Body of pancreas (tissue), 4 donors: ENCODE measurements around the gene CTF1. TPM values are rescaled to one million over a fixed set of nuclear protein-coding genes. Genes with fewer than 3 reads are reported as not detected.

Experiments
- ATAC-seq: fragments of 150-250 bp; one replicate; pipeline ENCODE4 v1.9.1; 2016
- DNase-seq, 4 donors: peaks; one replicate each; pipeline ENCODE4 v3.0.0-alpha.2; 2019
- H3K27ac ChIP-seq, 4 donors: fragments of 200-600 bp; sonication (generic); 1 replicate in 3 of 4; 2 replicates in 1 of 4; pipeline versions ENCODE4 v1.5.1 to v1.6.1; 2016 to 2019; ENCODE audit warnings: mild to moderate bottlenecking in 1 of 4, mixed read lengths in 1 of 4, moderate library complexity in 1 of 4
- H3K27me3 ChIP-seq, 2 donors: fragments of 200-600 bp; sonication (generic); one replicate each; pipeline ENCODE4 v1.6.0; 2016; ENCODE audit warnings: mild to moderate bottlenecking in 1 of 2
- H3K36me3 ChIP-seq, 2 donors: fragments of 200-600 bp; sonication (generic); replicated peaks in 1 of 2; 2 replicates each; pipeline ENCODE4 v1.5.1; 2016; ENCODE audit warnings: low read depth in 2 of 2; ENCODE audit not compliant: insufficient read depth in 1 of 2
- H3K4me1 ChIP-seq: fragments of 200-600 bp; sonication (generic); one replicate; pipeline ENCODE4 v1.6.0; 2016
- H3K4me3 ChIP-seq, 2 donors: fragments of 200-600 bp; sonication (generic); 1 replicate in 1 of 2; 2 replicates in 1 of 2; pipeline ENCODE4 v1.5.1; 2016 to 2019
- H3K9me3 ChIP-seq, 3 donors: fragments of 200-600 bp; sonication (generic); 1 replicate in 2 of 3; 2 replicates in 1 of 3; pipeline ENCODE4 v1.5.1; 2016
- CTCF ChIP-seq, 7 experiments: fragments of 450-650 bp in 4 of 7; fragments of 200-600 bp in 3 of 7; sonication (generic) in 3 of 7; IDR thresholded peaks; one replicate each; pipeline ENCODE4 v1.5.1; 2016 to 2019; ENCODE audit warnings: antibody characterized with exemption in 7 of 7
- POLR2A ChIP-seq, 3 donors: fragments of 450-650 bp; IDR thresholded peaks; one replicate each; pipeline ENCODE4 v1.6.1; 2016; ENCODE audit warnings: antibody characterized with exemption in 3 of 3, mild to moderate bottlenecking in 2 of 3
- WGBS, 2 donors: methylation state at CpG; one replicate each; pipeline ENCODE4 v1.1.5; 2017; 5-methylcytosine and 5-hydroxymethylcytosine counted together
- intact Hi-C: fragments of 100-400 bp; cut with DNase I; formaldehyde crosslinking; loops from one replicate; pipeline ENCODE4 v1.15.1; 2023
- total RNA-seq, 2 donors: library from RNA; depleted of rRNA; stranded (reverse); fragments of >200 nt; gene quantifications; one replicate each; pipeline ENCODE4 v1.1.0, GENCODE V29; 2016

CTF1 gene
- total RNA-seq, 2 donors from 2014 or later = 1.0 to 2.0 TPM

GRCh38 chr16:30892670-30893416, 3.6 kb upstream of the CTF1 start:
- Histone ChIP-seq H3K27me3 (no peaks in the 10 kb centered on the region), H3K27ac (peak overlapping the region; percentile 91 to 96 (median 94)), H3K9me3 (no peaks in the 10 kb centered on the region), H3K4me1 (peaks cover 43% of the 10 kb centered on the region), H3K36me3 (no peaks in the 10 kb centered on the region), H3K4me3 (peak overlapping the region in 1 of 2 donors; percentile 51)
- DNase-seq (no peak), ATAC-seq (no peak)
- TF ChIP-seq CTCF (IDR thresholded peaks at IDR 0.05) = no peak
- TF ChIP-seq POLR2A (IDR thresholded peaks at IDR 0.05) = no peak
- intact Hi-C loops = no loop called here
- WGBS, 2 donors = 40 to 53% methylated on average over 1 to 18 of the region's 20 CpGs

GRCh38 chr16:30893417-30893743, 3.0 kb upstream of the CTF1 start:
- peak in 2 of 4 donors; percentile 22 to 31 for DNase-seq

GRCh38 chr16:30893744-30894539, 2.5 kb upstream of the CTF1 start, which contains the start of gene BCL7C:
BCL7C (minus strand) TSS chr16:30894077; CDS start chr16:30893944, 133 bp downstream.
- WGBS, 2 donors = 0% methylated on average over 89 of the region's 97 CpGs; no CpG with 5 or more reads in 1 of the 2 donors
- intact Hi-C loops = no loop called here
- Histone ChIP-seq H3K4me3 (peak within 1 kb of the TSS; percentile 51 to 57), H3K36me3 (no peaks in the 10 kb centered on the region), H3K27me3 (no peaks in the 10 kb centered on the region), H3K9me3 (no peaks in the 10 kb centered on the region), H3K27ac (peak within 1 kb of the TSS; percentile 91 to 96 (median 94)), H3K4me1 (peaks cover 43% of the 10 kb centered on the region)
- ATAC-seq (peak; percentile 86), DNase-seq (peak; percentile 92 to 95 (median 93))
- TF ChIP-seq POLR2A (IDR thresholded peaks at IDR 0.05) (peak in 2 of 3 donors; percentile 50), CTCF (IDR thresholded peaks at IDR 0.05) (peak; percentile 29 to 68 (median 51))

More at GRCh38 chr16:30893417-30893743, 3.0 kb upstream of the CTF1 start:
- ATAC-seq = no peak
- TF ChIP-seq POLR2A (IDR thresholded peaks at IDR 0.05) (no peak), CTCF (IDR thresholded peaks at IDR 0.05) (no peak)
- Histone ChIP-seq H3K36me3 (no peaks in the 10 kb centered on the region), H3K9me3 (no peaks in the 10 kb centered on the region), H3K4me3 (peak overlapping the region; percentile 51 to 57), H3K27ac (peak overlapping the region; percentile 91 to 96 (median 94)), H3K4me1 (peaks cover 43% of the 10 kb centered on the region), H3K27me3 (no peaks in the 10 kb centered on the region)
- WGBS, 2 donors = 3 to 17% methylated on average over 2 to 11 of the region's 11 CpGs
- intact Hi-C loops = no loop called here

- TF ChIP-seq CTCF (IDR thresholded peaks at IDR 0.05) (no peak), POLR2A (IDR thresholded peaks at IDR 0.05) (no peak)
- WGBS, 2 donors = 35 to 38% methylated on average over 14 to 16 of the region's 16 CpGs
- peak overlapping the region; percentile 91 to 96 (median 95) for H3K27ac ChIP-seq
- H3K4me1 ChIP-seq = peaks cover 43% of the 10 kb centered on the region
- intact Hi-C loops = no loop called here
- H3K4me3 ChIP-seq = no peak overlapping the region
- DNase-seq (no peak), ATAC-seq (no peak)
- H3K36me3 ChIP-seq = no peaks in the 10 kb centered on the region
- no peaks in the 10 kb centered on the region for H3K9me3 ChIP-seq
- H3K27me3 ChIP-seq = no peaks in the 10 kb centered on the region
Observed at GRCh38 chr16:30894540-30895368, 1.7 kb upstream of the CTF1 start.
